Activated naive CD4-positive, alpha-beta T cell treated with anti-CD3 and anti-CD28 coated beads, Interleukin-2, amount 50 U/mL, for 16 hours (primary cell): Measurements from ENCODE around the gene AMN1.
A peak's percentile ranks its signal among the peaks of the same experiment; 100 is the strongest.
"Not testable (repeated sequence)": the region's sequence is repeated elsewhere in the genome, so short reads cannot be mapped to it uniquely, and the experiment has no call there.

Experiments
- DNase-seq: peaks from one replicate; pipeline ENCODE4 v3.0.0-alpha.2; 2020

Gene AMN1

DNA sequence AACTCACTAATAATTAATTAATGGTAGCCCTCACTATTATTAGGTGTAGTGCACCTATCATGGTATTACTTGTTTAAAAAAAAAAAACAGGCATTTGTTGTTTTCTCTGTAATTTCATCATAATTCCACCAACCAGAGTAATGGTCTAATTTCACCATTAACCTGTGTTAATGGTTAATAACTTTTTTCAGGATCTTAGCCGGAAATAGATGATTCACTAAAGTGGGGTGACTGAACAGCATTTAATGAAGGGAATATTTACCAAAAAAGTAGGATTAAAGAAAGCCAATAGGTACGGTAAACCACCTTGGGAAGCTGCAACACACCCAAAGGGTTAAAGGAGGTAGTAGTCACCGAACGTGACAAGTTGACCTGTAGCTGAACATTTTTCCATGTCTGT, 56.3 kb downstream of the AMN1 start:
- no peak for DNase-seq

DNA sequence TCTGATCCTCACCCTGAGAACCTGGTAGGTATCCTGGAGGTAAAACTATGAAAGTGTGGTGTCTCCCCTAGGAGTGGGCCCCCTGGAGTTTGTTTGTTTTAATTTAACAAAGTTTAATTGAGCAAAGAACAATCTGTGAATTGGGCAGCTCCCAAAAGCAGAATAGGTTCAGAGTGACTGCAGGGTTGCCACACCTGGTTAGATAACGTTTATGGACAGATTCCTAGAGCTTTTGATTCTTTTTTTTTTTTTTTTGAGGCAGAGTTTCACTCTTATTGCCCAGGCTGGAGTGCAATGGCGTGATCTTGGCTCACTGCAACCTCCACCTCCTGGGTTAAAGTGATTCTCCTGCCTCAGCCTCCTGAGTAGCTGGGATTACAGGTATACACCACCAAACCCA, 59.2 kb downstream of the AMN1 start:
- DNase-seq, result not testable (repeated sequence)

DNA sequence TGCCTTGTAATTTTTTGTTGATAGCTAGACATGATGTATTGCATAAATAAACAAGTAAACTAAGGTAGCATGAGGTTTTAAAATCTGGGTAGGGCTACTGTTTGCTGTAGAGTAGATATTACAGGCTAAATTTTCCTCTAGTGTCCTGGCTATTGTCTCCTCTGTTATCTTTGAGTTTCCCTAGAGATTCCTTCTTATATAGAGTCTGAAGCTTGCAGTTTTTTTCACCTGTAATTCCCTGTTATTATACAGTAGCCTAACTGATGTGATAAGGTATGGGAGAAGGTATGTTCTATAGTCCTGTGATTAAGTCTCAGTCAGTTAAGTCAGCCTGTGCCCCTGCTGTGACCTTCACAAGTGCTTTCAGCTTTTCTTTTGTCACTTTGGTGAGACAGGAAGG, 59.8 kb downstream of the AMN1 start:
- no peak for DNase-seq

DNA sequence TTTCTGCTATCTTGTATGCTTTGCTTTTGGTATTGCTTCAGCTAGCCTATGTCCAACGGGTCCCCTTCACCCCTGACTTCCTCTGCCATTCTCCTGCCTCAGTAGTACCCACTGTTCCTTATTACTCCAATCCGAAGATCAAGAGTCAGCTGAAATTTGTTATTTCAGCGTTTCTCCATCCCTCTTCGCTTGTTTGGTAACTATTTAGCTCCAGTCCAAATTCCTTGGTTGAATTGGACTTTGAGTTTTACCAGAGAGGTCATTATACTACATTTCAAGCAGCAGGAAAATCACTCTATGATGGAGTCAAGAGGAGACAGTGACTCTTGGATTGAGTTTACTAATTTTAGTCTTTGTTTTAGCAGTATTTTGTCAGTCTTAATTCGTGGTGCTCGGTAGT, 64.8 kb downstream of the AMN1 start:
- DNase-seq, result no peak

DNA sequence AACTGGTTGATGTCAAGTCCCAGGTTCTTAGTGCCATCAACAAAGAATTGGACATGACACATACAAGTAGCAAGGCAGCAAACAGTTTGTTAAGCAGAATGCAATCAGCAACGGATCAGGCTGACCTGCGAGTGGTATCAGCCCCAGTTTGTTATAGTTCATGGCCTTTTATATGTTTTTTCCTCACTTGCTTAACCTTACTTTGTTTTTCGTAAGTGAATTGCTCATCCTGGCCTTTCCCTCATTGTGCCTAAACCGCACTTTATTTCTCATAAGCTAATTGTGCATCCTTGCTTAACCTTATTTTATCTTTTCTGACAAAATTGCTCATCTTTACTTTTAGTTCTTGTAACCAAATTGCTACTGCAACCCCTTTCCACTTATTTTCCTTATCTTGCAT, 65.2 kb downstream of the AMN1 start:
- DNase-seq, result no peak

DNA sequence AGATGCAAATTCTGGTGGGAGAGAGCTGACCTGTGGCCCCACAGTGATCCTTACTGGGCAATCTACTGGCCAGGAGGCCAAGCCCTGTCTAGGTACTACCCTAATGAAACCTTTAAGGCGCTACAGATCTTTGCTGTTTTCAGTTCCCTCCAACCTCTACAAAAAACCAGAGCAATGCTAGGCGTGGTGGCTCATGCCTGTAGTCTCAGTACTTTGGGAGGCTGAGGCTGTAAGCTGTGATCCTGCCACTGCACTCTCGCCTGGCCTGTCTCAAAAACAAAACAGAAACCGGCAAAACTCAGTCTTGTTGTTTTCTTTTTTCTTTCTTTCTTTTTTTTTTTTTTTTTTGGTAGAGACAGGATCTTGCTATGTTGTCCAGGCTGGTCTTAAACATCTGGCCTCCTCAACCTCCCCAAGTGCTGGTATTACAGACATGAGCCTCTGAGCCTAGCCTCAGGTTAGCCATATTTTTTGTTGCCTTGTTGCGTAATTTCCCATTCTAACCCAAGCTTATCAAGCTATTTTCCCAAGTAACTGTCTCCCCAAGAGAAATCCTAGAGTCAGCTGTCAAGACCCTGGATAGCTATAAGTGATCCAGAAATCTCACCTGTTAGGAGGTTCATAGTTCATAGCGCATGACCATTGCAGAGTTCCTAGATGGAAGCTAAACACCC, 66.5 kb downstream of the AMN1 start:
- DNase-seq, result no peak

DNA sequence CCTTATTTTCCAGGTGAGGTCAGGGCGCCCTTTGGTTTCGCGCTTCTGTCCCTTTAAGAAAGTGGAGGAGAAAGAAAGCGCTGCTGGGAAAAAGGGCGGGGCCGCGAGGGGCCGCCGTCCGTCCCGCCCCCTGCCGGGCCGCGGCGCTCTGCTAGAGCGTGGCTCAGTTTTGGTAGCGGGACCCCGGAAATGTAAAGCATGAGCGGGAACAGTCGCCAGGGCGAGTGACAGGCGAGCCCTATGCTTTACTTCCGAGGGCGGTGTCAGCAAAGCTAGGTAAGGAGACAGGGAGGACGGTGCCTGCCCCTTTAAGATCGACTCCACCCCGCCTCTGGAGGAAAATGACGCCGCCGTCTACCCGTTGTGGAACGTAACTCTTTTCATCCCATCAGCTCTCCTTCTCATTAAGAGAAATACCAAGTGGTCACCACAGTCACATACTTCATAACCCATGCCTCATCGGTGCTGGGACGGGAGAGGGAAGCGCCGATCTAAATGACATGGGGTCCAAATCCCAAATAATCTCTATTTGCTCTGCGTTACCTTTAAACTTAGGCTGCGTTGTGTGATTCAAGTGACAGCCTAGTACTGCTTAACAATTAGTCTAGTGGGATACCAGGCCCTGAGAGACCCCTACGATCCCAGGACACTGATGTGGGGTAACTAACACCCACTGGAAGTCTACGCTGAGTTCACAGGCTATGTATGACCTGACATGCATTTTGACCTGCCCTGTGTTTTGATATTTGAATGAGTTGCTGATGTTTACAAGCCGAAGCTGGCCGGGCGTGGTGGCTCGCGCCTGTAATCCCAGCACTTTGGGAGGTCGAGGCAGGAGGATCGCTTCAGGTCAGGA, 69.5 kb downstream of the AMN1 start, which contains the start of gene ETFBKMT:
TSS of gene ETFBKMT (plus strand) at position 602 of the 856 bp plus-strand sequence. CDS start 2,266 bp downstream, outside the sequence.
- DNase-seq, result peak; percentile 93

DNA sequence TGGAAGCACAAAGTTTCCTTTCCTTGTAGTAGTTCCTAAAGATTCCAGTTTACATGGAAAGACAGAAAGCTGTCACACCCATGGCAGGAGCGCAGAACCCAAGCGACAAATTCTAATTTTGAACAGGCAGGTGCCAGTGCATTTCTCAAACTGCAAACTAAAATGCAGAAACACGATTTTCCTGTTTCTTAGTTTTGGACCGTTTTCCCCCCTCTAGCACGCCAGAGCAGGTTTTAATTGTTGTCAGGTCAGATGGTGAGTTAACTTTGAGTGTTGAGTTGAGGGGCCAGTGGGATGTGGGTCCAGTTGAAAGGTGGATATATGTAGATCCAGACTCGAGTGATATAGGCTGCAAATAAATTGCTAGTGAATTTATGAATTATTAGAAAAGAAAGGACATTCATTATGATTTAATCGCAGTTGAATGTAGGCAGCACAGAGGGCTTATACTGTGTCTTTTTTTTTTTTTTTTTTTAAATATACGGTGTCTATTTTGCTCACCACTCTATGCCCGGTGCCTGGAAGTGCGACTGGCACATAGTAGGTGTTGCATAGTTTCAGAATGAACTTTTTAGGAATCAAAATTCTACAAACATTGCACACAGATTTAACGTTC, 70.2 kb downstream of the AMN1 start:
- DNase-seq, result no peak

DNA sequence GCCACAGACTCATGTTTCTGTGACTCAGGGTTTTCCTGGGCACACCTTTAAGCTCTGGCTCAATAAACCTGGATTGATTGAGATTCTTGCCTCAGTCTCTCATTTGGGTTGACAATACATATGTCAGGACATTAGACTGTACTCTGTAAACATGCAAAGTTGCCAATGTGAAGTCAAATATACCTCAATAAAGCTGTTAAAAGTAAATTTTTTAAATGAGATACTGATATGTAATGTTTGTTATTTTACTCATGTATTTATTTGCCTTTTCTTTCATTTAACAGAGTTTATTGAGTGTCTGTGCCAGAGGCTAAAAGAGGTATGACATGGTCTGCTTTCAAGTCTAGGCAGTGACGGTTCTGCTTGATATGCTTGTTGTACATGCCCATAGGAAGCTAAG, 73.0 kb downstream of the AMN1 start:
- no peak for DNase-seq

DNA sequence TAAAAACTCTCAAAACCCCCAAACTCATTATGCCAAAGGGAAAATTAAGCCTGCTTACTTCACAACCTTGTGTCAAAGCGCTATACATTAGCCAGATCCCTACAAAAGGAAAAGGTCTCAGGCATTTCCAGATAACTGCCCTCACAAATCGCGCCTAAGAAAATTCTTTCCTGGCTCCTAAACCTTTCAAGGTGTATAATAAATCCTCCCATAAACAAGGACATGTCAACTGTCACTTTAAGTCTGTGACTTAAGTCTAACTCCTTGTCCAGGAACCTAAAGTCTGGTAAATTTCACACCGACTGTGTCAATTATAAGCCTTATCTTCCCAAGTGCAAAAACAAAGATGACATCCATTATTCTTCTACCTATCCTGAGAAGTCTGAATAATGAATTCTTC, 73.6 kb downstream of the AMN1 start:
- no peak for DNase-seq

DNA sequence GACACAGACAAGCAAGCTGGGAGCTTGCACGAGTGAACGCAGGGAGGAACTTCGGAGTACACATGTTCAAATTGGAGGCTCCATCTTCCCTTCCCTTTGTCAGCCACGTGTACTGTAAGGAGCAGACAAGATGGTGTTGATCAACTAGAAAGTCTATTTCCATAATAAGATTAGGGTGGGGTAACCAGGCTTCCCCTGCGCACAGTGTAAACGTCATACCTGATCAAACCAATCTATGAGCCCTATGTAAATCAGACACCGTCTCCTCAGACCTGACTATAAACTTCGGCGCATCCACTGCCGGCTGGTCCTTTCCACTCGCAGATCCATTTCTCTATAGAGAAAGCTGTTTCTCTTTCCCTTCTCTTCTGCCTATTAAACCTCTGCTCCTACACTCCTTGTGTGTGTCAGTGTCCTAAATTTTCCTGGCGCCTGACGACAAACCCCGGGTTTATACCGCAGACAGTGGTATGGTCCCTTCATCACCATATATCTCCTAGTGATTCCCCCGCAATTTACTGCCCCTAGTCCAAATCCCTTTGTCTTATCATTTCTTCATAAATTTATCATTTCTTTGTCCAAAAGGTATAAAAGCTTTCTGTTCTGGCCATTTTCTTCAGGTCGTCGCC, 76.8 kb downstream of the AMN1 start:
- no peak for DNase-seq

DNA sequence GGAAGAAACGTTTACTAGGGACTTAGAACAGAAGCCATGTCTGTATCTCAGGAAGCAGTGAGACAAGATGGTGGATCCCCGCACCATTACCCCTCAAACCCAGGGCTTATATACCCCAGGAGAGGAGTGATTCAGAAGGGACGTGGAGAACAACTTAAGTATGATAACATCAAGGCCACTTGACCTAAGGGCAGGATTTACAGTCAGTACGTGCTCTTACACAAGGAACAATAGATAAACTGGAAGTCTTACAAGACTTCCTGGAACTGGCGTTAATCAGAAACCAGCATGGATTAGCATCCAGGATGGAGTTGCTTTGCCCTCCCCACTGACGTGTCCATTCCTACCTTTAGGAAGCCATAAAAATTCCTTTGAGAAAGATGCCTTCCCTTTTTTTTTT, 77.9 kb downstream of the AMN1 start:
- no peak for DNase-seq

DNA sequence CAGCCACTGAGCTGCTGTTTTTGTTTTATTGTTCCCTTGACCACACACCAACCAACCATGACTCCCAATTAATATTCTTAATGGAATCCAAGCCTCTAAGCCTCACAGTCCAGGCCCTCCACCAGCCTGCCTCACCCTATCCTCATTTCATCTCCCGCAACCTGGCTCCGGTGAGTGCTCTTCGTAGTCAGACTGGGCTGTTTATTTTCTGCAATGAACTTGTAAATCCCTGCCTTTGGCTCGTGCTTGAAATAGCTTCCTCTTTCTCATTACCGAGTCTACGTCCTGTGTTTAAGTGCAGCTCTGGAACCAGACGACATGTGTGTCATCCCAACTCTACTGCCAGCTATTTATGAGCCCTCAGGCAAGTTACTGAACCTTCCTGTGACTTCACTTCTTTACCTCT, 81.7 kb downstream of the AMN1 start:
- DNase-seq, result no peak

DNA sequence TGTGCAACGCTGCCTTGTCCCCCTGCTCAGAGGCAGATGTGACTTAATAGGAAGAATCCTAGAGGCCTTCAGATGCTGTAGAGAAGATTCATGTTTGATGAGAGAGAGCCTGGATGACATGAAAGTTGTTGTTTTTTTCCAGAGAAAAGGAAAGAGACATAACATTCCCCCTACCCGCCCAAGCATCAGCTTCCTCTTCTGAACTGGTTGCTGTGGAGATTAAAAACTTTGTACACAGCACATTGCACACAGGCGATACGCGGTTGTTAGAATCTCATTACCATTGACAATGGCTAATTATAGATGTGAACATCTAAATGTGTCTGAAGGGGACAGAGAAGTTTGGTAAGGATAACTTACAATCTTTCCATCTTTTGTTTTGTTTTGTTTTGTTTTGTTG, 82.9 kb downstream of the AMN1 start:
- no peak for DNase-seq

DNA sequence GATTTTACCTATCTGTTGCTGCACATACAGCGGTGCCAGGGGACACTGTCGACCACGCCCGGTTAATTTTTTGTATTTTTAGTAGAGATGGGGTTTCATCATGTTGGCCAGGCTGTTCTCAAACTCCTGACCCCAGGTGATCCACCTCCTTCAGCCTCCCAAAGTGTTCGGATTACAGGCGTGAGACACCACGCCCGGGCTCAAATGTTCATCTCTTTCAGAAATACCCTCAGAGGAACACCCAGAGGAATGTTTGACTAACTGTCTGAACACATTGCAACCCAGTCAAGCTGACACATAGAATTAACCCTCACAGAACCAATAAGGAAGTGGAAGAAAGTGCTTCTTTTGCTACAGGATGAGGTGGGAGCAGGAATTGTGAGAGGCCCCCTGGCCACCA, 84.3 kb downstream of the AMN1 start:
- no peak for DNase-seq

DNA sequence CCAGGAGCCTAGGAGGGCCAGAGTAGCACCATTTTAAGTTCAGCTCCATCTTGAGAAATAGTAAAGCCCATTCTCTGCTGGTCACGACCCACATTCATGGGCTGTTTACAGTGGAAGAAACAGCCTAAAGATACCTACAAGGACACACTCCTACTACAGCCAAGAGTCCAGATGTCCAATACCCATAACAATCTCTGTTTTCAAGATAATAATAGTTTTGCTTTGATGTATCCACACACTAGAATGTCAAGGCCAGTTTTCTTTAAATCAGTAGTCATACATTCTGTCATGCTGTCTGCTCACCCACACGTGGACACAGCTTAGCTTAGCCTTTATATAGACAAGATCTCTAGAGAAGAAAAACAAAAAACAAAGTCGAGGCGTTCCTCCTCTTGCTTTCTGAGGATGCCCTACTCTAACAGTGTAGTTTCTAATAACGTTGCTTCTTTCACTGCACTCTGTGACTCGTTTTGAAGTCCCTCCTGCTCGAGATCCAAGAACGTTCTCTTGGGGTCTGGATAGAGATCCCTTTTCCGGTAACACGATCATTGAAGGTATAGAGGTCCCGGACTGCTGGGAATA, 87.2 kb downstream of the AMN1 start:
- no peak for DNase-seq

DNA sequence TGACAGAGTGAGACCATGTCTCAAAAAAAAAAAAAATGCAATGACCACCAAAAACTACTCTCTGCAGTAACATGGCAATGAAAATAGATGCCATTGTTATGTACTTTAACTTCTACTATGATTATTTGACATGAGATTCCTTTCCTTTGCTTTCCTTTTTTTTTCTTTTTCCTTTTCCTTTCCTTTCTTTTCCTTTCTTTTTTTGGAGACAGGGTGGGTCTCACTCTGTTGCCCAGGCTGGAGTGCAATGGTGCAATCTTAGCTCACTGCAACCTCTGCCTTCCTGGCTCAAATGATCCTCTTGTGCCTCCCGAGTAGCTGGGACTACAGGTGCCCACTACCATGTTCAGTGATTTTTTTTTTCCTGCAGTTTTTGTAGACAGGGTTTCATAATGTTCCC, 94.2 kb downstream of the AMN1 start:
- no peak for DNase-seq

DNA sequence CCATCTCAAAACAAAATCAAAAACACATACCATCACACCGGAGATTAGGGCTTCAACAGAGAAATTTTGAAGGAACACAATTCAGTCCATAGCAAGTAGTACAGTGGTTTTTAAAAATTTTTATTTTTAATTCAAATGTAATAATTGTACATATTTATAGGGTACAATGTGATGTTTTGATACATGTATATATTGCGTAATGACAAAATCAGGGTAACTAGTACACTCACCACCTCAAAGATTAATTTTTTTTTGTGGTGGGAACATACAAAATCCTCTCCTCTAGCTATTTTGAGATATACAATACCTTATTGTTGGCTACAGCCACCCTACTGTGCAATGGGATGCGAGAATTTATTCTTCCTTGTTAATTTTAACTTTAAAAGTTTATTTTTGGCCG, 95.4 kb downstream of the AMN1 start:
- DNase-seq, result no peak

DNA sequence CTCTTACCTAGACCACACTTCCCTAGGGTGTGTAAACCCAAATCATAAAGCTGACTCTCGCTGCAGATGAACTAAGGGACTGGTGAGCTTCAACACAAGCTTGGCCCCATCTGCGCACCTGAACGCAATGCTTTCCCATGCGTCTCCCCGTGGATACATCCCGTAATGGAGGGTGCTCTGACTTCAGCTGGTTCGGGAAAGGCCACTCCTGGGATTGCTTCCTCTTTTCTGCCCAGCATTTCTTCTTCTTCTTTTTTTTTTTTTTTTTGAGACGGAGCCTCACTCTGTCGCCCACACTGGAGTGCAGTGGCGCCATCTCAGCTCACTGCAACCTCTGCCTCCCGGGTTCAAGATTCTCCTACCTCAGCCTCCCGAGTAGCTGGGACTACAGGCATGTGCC, 97.0 kb downstream of the AMN1 start:
- no peak for DNase-seq

DNA sequence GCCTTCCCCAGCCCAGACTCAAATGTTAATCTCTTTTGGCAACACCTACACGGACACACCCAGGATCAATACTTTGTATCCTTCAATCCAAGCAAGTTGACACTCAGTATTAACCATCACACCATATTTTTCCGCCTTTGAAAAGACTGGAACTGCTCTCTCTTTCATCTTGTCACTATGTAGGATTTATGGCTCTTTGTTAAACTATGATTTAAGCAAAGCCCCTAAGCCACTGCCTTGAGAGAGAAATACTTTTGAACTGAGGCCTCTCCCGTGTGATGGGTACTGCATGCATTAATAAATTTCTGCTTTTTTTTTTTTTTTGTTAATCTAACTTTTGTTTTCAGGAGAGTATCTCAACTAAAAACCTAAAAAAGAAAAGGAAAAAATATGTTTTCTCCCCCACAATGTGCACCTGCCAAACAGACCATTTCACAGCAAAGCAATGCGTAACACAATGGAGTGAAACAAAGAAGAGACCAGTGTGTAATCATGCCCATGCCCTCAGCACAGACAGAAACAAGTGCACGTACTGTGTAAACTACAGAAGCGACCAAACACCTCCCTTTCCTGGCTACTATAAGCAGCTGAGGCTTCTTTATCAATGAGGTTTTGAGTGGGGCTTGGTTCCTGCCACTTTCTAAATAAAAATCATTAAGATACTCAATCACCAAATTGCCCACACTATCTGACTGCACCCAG, 97.6 kb downstream of the AMN1 start:
- DNase-seq, result no peak

DNA sequence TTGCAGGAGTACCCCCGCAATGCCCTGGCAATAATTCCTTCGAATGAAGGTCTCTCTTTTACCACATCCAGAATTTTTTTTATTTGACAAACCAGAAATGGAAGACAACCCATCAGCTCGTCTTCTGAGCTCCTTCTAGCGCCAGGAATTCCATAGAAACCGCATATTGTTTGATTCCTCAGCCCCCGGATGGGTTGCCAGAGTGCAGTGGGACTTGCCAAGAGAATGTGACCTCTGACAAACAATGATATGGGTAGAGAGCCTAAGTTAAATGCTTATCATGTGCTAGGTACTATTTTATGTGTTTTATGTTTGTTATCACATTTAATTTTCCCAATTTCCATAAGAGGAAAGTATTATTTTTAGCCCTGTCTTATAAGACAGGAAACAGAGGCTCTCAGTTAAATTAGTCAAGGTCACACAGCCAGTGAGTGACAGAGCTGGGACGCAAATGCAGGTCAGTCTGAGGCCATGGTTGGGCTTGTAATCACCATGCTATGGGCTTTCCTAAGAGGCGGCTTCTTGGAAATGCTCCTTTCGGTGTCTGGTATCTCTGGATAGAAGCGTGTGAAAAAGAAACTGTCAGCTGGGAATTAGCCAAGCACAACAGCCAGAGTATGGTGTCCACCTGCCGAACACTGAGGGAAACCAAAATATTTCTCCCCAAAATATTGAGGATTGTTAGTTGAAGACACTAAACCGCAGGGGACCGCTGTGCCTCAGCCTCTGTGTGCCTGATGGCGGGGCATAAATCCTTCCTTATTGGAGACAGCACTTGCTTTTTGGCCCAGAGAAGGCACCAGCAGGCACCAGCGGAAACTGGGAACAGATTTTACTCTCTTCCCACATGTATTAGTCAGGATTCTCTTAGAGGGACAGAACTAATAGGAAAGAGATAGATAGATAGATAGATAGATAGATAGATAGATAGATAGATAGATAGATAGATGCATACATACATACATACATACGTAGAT, 98.8 kb downstream of the AMN1 start:
- DNase-seq, result no peak
